Kidney glomerular epithelial cell (primary cell): Measurements from ENCODE around the gene HNRNPR.
"Not testable (repeated sequence)": the region's sequence is repeated elsewhere in the genome, so short reads cannot be mapped to it uniquely, and the experiment has no call there.

Experiments
- DNase-seq: peaks from one replicate; lab custom pipeline; 2025; lab: John Stamatoyannopoulos, UW

HNRNPR gene

DNA sequence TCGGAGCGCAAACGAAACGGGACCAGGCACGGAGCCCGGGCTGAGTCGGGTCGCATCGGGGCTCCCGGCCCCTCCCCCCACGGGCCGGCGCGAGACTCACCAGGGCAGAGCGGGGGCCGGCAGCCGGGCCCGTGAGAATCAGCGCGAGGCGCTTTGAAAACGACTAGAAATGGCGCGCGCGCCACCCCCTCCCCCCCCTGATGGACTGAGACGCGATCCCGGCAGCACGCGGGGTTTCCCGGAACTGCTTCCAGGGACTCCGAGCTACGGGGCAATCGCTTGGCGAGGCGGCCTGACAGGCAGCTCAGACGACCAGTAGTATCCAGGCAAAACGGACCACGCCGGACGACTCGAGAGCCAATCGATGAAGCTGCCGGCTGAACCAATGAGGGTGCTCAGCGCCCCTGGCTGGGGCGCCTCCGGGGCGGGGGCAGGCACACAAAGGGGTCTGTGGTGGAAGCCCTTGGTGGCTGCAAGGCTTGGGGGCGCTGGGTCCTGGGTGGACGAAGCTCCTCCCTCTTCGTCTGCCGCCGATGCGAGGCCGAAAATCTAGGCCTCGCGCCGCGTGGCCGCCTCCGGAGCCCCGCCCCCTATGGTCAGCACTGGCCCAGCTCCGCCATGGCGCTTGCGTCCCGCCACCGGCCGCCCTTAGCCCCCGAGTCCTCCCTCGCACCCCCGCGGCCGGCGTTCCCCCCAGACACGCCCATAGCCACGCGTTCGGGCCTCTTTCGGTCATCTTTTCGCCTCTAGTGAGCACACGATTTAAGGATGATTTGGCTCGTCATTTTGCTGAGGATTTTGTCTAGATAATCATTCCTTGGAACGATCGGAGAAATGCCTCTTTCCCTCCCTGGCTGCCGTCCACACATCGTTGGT is at the start of gene HNRNPR:
TSS of gene HNRNPR (minus strand) at position 174 of the 876 bp plus-strand sequence. CDS start 3,276 bp downstream, outside the sequence.
- peak; percentile 100 for DNase-seq

DNA sequence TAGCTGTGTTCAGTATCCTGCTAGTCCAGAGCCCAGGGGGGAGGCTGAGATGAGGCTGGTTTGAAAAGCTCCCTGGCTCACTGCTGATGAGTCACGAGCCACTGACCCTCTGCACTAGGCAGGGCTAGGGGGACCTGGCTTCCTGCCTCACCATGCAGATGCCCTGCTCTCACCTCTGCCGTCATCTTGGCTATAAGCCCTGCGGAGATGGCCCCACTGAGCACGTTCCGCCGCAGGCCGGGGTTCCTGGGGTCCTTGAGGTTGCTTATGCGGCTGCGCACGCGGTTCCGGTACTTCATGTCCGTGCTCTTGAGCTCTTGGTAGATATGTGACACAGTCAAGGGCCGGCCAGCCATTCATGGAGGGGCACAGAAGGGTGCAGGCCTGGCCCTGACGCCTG is 49.6 kb upstream of the HNRNPR start:
- peak; percentile 22 for DNase-seq

DNA sequence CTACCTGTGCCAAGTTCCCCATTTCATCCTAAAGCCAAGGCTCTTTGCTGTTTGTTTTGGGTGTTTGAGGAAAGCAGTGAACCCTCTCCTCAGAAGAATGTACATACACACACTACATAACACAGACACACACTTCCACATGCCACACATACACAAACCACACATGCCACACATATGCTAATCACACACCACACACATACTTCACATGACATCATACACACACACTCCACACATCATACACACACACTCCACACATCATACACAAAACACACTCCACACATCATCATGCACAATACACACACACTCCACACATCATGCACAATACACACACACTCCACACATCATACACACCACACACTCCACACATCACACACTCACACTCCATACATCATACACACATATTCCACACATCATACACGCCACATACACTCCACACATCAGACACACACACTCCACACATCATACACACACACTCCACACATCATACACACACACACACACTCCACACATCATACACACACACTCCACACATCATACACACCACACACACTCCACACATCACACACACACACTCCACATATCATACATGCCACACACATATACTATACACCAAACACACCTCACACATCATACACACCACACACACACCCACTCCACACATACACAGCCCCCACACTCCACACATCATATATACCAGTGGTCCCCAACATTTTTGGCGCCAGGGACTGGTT is 48.2 kb upstream of the HNRNPR start:
- DNase-seq = no peak

DNA sequence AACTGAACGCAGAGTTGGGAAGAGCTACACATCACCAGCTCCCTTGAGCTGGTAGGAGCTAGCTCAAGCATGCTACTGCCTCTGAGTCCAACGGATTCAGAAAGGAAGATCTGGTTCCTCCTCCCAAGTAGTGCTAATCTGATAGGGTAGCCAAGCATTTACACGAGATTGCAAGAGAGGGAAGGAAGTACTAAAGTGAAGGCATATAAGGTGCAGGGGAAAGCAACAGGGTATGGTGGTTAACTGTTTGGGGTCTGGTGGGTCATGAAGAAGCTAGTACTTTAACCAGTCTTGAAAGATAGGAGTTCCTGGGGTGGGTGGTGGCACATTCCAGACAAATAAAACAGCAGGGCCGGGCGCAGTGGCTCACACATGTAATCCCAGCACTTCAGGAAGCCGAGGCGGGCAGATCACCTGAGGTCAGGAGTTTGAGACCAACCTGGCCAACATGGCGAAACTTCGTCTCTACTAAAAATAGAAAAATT is 45.8 kb upstream of the HNRNPR start:
- no peak for DNase-seq

DNA sequence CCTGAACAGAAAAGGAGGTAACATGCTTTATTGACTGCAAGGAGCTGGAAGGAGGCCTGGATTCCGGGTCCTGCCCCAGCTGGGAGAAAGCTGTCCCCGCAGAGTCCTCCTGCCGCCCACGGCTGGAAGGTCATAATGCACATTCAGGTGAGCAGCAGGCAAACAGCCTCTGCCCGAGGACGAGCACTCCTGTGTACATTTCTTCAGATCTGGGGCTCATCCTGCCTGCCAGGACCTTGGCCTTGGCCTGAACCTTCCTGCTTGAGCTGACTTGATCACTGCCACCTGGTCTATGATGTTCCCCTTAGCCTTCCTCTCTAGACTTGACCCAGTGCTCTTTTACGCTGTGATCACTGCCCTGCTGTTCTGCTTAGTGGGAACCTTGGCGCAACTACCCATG is 43.4 kb upstream of the HNRNPR start:
- no peak for DNase-seq

DNA sequence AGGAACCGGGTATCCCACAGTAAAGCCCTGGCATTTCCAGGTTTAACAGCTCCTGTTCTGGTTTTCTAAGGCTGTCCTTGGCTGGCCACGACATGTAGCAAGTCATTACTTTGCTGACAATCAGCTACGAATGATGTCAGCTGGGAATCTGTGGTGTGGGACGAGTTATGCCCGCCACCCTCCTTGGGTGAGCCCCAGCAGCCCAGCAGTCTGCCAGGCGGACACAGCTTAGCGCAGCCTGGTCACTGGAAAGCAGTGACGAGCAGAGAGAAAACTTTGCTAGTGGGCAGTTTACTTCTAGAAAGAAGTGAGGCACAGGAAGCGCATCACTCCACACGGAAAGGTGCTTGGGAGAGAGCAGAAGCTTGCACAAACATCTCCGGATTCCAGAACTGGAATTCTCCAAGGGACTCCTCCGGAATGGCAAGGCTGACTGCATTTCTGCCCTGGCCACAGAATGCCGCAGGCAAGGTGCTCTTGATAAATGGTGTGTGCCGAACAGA is 41.1 kb upstream of the HNRNPR start:
- DNase-seq = peak; percentile 47

DNA sequence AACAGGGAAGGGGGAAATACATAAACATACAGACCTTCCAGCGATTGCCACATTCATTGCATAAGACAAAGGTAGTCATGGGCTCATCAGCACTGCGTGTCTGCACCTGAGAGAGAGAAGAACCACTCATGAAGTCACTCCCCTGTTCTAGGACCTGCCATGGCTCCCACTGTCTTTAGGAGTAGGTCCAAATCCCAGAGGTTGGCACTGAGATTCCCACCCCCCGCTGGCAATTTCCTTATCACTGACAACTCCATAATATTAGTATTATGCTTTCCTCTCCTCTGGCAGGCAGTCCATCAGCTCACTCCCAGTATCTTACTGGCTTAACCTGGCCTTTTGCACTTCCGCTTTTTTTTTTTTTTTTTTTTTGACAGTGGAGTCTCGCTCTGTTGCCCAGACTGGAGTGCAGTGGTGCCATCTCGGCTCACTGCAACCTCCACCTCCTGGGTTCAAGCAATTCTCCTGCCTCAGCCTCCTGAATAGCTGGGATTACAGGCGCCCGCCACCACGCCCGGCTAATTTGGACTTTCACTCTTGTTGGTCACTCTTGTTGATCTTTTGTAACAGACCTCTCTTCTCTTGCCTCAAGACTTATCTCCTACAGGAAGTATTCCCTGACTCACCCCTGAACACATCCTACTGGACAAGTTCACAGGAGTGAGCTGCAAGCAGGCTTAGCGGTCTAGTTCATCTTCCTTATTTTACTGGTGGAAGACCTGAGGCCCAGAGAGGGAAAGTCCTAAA is 40.4 kb upstream of the HNRNPR start:
- DNase-seq = peak; percentile 54

DNA sequence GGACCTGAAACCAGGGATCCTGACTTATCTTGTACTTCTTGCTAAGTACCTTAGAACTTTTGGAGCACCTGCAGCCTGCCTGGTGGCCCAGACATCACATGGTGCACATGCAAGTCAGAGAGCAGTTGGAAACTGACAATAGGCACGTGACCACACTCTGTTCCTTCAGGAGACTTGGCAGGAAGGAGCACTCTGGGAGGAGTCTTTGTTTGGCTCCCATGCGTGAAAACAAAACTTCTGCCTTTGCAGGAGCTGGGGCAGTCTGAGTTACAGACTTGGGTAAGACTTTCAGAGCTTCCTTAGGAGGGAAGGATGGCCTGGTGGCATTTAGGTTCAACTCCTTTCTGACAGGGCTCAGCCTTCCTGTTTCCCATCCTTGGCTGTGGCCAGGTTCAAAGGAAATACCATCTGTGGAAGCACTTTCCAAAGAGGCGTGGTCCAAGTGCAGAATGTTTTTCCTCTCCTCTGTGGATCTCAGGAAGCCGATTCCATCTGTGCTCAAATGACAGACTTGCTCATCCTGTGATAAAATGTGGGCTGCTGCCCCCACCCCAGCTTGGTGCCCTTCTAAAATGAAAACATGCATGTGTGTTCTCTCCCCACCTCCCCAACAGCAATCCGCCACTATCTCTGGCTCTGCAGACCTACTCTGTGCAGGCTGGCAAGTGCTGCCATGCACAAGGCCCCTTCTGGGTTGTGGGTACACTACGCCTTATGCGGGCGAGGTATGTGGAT is 39.7 kb upstream of the HNRNPR start:
- no peak for DNase-seq

DNA sequence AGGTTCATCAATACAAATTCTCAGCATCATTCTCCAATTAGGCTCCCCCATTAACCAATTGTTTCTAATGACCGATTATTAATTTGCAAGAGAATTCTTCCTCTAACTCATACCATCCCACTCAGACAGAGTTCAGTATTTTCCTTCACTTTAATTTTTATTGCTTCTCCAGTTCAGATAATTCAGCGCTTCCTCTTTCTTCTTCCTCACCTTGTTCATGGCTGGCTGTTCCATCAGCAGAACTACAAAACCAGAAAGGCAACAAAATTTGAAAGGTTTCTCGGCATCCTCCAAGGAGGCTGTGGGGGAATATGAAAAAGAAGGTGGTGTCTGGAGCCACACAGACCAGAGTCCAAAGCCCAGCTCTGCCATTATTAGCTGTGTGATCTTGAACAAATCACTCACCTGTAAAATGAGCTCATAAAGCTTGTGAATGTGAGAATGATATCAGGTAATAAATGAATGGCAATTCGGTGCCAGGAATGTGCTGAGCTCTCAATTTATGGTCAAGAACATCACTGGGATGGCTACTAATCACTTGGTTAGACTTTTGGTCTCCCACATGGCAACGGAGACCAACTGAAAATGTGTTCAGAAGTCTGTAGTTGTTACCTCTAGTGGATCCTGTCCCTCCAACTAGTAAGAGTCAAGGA is 37.3 kb upstream of the HNRNPR start:
- no peak for DNase-seq

DNA sequence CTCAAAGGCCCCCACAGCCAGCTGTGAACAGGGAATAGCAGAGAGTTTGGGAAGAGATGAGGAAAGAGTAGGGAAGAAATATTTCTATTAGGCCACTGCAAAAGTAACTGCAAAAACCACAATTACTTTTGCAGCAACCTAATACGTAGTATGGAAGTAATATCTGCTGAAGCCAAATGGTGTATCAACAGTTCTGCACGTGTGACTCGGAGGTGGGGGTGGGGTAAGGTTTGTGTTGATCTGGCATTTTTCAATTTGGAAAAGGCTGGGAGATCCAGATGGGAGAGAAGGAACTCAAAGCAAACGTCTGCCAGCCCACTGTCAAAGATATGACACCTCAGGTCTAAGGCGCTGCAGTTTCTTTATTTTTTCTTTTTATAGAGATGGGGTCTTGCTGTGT is 36.6 kb upstream of the HNRNPR start:
- no peak for DNase-seq

DNA sequence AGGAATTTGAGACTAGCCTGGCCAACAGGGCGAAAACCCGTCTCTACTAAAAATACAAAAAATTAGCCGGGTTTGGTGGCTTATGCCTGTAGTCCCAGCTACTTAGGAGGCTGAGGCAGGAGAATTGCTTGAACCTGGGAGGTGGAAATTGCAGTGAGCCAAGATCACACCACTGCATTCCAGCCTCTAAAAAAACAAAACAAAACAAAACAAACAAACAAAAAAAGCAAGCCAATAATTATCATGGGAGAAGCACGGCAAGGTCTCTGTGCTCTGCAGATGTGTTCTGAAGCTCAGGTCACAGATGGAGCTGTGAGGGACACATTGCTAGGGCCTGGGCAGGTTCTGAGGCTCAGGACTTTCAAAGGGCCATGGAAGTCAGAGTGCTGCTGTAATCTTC is 36.2 kb upstream of the HNRNPR start:
- not testable (repeated sequence) for DNase-seq

DNA sequence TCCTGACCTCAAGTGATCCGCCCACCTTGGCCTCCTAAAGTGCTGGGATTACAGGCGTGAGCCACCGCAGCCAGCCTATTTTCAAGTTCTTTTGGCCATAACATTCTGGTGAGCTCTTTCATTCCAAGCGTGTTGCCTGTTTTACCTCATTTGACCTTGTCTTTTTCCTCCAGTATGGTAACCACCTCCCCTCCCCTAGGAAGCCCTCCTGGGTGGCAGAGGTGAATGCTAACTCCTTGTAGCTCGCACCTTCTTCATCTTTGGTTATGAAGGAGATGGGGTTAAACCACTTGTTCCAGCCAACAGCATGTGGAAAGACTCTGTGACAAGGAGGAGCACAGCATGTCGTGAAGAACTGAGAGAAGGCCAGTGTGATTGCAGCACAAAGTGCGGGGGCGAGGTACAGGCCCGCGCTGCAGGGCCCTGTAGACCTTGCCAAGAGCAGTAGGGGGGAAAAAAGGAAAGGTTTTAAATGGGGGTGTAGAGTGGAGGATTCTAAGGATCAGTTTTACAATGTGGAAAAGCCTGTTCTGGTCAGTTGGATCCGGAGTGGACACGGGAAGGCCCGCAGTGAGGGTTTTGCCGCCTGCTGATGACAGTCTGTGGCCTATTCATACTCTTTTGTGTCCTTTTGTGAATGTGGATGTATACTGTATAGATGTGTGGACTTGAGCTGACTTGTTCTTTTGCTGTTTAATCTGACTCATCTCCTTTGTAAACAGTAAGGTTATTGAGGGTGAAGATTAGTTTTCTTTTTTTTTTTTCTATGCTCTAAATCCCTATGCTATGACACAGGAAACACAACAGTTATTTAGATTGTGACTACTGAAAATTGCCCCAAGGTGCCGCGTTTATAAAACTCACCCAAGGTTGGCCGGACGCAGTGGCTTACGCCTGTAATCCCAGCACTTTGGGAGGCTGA is 33.1 kb upstream of the HNRNPR start:
- DNase-seq = peak; percentile 71

DNA sequence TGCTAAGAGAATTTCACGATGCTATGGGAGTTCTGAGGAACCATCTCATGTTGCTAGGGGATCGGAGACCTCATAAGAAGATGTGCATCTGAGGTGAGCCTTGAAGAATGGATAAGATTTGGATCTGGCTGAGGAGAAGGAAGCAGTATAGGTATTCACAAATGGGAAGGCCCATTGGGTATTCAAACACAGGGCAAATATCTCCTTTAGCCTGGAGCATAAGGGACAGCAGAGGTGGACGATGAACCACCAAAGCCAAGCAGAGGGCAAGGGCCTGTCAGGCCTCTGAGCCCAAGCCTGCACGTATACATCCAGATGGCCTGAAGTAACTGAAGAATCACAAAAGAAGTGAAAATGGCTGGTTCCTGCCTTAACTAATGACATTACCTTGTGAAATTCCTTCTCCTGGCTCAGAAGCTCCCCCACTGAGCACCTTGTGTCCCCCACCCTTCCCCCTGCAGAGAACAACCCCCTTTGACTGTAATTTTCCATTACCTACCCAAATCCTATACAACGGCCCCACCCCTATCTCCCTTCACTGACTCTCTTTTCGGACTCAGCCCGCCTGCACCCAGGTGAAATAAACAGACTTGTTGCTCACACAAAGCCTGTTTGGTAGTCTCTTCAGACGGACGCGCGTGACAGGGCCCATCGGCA is 30.1 kb upstream of the HNRNPR start:
- DNase-seq = not testable (repeated sequence)

DNA sequence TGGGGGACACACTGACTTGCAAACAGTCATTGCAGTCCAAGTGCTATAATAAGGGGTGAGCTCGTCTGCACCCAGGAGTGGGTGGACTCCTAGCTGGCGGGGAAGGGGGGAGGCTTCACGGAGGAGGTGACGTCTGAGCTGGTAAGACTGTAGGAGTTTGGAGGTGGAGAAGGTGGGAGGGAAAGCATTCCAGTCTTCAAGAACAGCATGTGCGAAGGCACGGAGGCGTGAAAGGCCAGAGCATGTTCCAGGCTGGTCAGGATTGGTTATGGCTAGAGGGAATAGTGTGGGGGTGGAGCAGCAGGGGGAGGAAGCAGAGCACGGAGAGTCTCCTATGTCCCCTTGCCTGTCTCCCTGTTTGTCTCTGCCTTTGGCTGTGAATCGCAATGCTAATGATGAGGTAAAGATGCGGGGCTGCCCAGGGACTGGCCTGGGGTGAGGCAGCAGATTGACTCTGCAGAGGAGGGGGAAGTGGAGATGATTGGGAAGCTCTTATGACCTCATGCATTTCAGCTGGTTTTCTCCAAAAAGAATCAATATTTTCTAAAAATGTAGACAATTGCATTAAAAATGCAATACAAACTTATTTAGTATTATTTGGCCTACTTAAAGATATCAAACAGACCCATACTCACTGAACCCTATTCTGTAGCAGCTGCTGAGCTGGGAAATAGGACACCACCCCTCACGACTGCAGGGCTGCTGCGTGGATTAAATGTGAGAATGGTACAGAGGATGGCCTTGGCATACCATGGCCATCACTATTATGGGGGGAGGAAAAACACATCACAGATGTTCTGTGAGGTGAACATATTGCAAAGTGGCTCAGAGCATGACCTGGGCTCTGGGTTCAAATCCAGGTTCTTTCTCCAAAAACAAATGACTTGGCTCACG is 28.1 kb upstream of the HNRNPR start:
- DNase-seq = no peak

DNA sequence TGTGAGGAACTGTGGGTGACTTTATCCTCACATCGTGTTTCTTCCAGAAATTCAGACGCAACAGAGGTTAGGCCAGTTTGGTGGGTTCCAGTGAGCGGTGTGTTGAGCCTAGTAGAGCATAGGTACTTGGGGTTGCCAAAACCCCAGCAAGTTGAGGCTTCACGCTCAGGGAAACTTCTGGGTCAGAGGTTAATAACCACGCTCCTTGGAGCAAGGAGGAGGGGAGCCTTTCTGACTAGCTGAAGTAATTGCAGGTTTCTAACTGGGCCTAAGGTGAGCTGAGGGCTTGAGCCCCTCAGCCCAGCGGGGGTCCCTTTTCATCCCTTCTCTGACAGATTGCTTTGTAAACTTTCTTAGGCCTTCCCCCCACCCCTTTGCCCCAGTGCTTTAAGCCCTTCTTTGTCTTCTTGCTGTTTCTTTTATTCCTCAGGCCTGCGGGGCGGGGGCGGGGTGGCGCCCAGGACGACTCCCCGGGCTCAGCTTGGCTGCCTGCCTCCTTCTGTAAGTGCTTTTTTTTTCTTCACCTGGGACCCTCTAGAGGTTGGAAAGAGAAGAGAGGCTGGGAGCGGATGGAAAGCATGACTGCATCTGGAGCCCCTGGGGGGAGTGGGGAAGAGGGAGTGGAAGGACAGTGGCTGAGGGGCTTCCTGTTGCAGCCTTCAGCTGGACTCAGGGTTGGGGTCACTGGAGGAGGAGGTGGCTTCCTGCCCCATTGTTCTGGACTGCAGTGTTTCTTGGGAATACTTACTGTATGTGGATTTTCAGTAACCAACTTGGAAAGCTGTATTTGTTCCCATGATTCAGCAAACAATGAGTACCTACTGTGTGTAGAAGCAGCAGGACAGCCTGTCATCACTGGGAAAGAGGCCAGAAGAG is 26.9 kb upstream of the HNRNPR start:
- no peak for DNase-seq

DNA sequence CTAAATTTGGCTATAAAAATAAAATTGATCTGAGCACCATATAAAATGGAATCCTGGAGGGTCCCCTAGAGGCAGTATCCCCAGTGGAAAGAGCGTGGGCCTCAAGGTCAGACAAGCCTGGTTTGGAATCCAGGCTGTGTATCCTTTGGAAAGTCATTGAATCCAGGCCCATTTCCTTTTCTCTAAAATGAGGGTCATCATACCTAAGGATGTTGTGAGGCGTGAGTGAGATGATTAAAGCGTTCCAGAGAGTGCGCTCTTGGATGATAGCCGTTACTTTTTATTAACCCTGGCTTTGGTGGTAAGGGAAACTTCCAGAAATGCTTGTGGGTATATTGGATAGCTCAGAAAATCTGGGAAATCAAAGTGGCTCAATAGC is 26.2 kb upstream of the HNRNPR start:
- DNase-seq = no peak

DNA sequence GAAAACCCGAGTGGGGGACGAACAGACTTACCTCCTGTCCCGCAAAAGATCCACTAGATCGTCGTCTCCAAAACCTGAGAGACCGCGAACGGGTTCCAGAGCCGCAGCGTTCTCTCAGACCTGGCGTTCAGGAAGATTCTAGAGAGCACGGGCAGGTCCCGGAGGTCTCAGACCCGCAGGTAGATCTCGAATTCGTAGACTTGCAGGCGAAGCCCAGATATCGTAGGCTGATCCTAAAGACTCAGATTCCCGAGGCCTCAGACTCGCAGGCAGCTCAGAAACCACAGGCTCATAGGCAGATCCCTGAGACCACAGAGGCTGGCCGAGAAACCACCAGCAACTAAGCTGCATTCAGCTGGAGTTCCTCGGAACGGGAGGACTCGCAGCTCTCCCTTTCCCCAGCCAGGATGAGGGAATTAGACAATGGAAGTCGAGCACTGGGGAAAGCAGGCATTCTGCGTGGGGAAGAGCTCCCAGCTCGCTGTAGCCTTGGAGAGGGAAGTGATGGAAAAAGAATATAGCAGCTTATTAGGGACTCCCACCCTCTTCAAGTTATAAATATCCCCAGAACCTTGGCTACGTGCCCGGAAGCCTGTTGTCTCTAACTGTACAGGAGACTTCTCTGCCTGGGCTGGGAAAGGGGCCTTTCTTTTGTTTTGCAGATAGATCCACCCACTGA is 25.4 kb upstream of the HNRNPR start, which contains the start of gene ZNF436:
TSS of gene ZNF436 (minus strand) at position 502 of the 679 bp plus-strand sequence. CDS start 1,831 bp downstream, outside the sequence.
- peak; percentile 52 for DNase-seq
